ENCODE measurements around the gene TNS2. TPM values are rescaled to one million over a fixed set of nuclear protein-coding genes. Genes with fewer than 3 reads are reported as not detected.
A peak's percentile ranks its signal among the peaks of the same experiment; 100 is the strongest.

Gene TNS2
- total RNA-seq, 2 donors from 2014 or later, result 1.2 to 2.1 TPM

- peak overlapping the region; percentile 39 to 51 for H3K27ac Mint-ChIP-seq
- DNase-seq (ENCODE audit: low spot score in 2 of 2), result no peak
- H3K36me3 Mint-ChIP-seq, result peaks cover 0 to 8% of the 10 kb centered on the region in 2 donors
- ATAC-seq, result peak in 1 of 2 donors; percentile 7
- no peaks in the 10 kb centered on the region for H3K9me3 Mint-ChIP-seq
Measured at GRCh38 chr12:53070877-53071492, 21.1 kb downstream of the TNS2 start.

DNA sequence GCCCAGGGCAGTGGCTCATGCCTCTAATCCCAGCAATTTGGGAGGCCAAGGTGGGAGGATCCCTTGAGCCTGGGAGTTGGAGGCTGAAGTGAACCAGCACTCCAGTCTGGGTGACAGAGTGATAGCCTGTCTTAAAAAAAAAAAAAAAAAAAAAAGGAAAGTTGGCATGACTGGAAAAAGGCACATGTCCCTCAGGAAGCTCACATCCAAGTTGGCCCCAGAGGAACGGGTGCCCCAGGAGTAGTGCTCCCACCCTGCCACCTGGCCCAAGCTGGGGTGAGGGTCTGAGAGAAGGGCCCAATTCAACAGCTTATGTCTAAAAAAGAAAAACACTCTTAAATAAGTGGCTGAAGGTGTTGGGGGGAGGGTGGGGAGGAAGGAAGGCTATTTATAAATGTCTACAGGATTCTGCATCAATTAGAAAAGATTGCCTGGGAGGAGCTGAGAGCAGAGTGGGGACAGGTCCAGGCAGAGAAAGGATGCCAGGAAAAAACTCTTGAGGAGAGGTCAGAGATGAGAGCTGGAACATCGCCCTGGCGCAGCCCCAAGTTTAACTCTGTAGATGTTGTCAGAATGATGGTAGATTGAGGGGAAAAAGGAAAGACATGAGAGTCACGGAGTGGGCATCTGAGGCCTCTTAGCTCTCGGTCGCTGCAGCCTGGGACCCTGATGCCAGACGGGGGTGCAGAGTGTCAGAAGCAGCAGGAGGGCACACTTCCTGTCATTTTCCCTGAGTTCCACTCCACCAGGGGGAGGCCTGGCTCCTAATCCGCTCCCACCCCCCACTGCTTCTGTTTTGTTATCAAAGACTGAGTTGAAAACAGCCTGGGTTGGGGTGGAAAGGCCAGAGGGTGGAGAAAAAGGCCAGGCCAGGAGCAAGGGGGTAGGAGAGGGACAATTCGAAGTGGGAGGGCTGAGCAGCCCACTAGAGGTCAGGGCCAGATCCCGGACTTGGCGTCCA is 22.0 kb downstream of the TNS2 start:
- H3K9me3 Mint-ChIP-seq, result no peaks in the 10 kb centered on the region
- DNase-seq (ENCODE audit: low spot score in 2 of 2) (no peak), ATAC-seq (no peak)
- H3K36me3 Mint-ChIP-seq, result peaks cover 0 to 8% of the 10 kb centered on the region in 2 donors
- H3K27ac Mint-ChIP-seq, result peak overlapping the region; percentile 39 to 51

GRCh38 chr12:53073881-53074280 is 24.0 kb downstream of the TNS2 start:
- Mint-ChIP-seq H3K36me3 (peaks cover 0 to 8% of the 10 kb centered on the region in 2 donors), H3K9me3 (no peaks in the 10 kb centered on the region), H3K27ac (no peak overlapping the region)
- ATAC-seq (no peak), DNase-seq (ENCODE audit: low spot score in 2 of 2) (no peak)

- DNase-seq (ENCODE audit: low spot score in 2 of 2) (no peak), ATAC-seq (no peak)
- Mint-ChIP-seq H3K9me3 (no peaks in the 10 kb centered on the region), H3K27ac (peak overlapping the region; percentile 12 to 24), H3K36me3 (peaks cover 0 to 8% of the 10 kb centered on the region in 2 donors)
Measured at GRCh38 chr12:53074283-53074998, 24.6 kb downstream of the TNS2 start.

- Mint-ChIP-seq H3K36me3 (peaks cover 0 to 8% of the 10 kb centered on the region in 2 donors), H3K27ac (peak overlapping the region in 1 of 2 donors; percentile 12)
- ATAC-seq, result no peak
Measured at GRCh38 chr12:53074999-53075370, 25.1 kb downstream of the TNS2 start.

GRCh38 chr12:53076461-53076860 is 26.6 kb downstream of the TNS2 start:
- peak overlapping the region; percentile 29 to 82 for H3K27ac Mint-ChIP-seq
- DNase-seq (ENCODE audit: low spot score in 2 of 2) (no peak), ATAC-seq (no peak)
- peaks cover 0 to 8% of the 10 kb centered on the region in 2 donors for H3K36me3 Mint-ChIP-seq
- H3K9me3 Mint-ChIP-seq, result no peaks in the 10 kb centered on the region

More at GRCh38 chr12:53074999-53075370, 25.1 kb downstream of the TNS2 start:
- no peaks in the 10 kb centered on the region for H3K9me3 Mint-ChIP-seq
- DNase-seq (ENCODE audit: low spot score in 2 of 2), result no peak

DNA sequence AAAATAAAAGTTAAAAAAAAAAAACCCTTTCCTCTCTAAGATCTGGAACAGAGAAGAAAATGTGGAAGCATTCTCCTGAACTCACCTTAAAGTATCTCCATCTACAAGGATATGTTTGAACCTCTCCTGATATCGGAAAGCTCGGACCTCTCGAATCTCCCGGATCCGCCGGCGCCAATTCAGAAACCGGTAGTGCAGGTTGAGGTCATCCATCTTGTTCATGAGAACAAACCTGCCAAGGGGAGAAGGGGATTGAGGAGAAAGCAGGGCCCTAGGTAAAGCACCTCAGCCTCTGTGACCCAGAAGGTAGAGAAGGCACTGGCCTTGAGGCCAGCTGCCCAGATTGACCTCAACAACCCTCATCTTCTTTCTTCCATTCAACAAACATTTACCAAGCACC is 27.2 kb downstream of the TNS2 start:
- no peaks in the 10 kb centered on the region for H3K9me3 Mint-ChIP-seq
- ATAC-seq, result no peak
- no peak for DNase-seq (ENCODE audit: low spot score in 2 of 2)
- peak overlapping the region; percentile 2 to 72 for H3K27ac Mint-ChIP-seq
- peaks cover 0 to 8% of the 10 kb centered on the region in 2 donors for H3K36me3 Mint-ChIP-seq

DNA sequence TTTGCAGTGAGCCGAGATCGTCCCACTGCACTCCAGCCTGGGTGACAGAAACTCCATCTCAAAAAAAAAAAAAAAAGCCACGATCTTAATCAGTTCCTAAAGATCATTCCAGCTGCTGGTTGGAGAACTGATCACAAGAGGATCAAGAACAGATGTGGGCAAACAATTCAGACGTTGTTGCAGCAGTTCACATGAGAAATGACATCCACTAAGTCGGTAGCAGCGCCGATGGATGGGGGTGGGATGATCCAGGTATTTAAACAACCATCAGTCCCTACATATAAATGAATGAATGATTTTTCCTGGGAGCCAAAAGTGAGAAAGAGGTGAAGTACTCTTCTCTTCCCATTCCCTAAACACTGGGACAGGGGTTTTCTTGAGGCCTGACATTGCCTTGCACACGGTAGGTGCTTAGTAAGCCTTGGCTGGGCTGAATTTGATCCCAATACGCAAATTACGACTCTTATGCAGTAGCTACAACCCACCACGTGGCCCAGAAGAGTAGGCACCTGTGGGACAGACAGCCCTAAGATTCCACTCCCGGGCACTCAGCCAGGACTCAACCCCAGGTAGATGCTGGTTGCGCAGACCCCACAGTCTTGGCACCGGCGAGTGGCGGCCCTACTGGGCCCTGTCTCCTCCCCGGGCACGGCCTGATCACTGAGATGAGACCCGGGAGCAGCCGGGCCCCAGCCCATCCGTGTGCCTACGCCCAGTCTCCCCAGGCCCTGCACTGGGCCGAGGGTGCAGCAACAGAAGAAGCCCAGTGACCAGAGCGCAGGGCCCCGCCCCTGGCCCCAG is 28.8 kb downstream of the TNS2 start:
- ATAC-seq (peak; percentile 11 to 19), DNase-seq (ENCODE audit: low spot score in 2 of 2) (peak in 1 of 2 donors; percentile 55)
- Mint-ChIP-seq H3K9me3 (no peaks in the 10 kb centered on the region), H3K27ac (peak overlapping the region; percentile 91 to 95), H3K36me3 (peaks cover 0 to 8% of the 10 kb centered on the region in 2 donors)

DNA sequence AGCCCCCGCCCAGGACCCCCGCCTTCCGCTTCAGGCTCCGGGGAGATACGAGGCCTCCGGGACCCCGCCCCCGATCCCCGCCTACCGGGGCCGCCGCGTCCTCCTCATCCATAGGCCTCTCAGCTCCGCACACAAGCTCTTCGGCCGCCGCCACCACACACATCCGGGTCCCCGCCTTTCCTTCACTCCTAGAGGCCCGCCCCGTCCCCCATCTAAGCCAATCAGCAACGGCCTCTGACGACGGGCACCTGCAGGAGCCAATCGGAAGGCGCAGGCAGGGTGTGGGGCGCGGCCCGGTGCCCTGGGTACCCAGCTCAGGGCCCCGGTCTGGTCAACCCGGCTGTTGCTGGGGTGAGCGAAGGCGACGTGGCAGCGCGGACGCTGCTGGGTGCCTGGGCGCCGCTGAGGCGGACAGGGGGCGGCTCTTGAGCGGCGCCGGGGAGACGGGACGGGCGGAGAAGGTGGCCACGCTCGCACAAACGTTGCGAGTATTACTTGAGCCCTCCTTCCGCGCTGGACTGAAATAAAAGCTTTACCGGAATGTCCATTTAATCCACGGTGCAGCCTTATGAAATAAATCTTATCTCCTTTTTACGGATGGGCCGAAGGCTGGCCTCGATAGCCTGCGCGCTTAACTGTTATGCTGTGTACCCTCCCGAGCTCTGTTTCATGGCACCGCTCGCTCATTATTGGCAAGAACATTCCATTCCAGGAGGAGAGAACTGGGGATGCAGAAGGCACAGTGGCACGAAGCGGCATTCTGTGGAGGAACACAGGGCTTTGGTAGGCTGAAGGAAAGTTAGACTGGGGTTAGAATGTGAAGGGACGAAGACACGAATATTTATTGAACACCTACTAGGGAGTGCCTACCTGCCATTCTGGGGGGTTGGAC is 29.6 kb downstream of the TNS2 start, which contains the start of gene SPRYD3:
SPRYD3 (minus strand) TSS at position 165 of the 892 bp plus-strand sequence; CDS start at position 108, 57 bp downstream.
- DNase-seq (ENCODE audit: low spot score in 2 of 2), result peak; percentile 99
- Mint-ChIP-seq H3K36me3 (peaks cover 0 to 5% of the 10 kb centered on the region in 2 donors), H3K27ac (peak within 1 kb of the TSS; percentile 91 to 95), H3K9me3 (no peaks in the 10 kb centered on the region)
- peak; percentile 97 to 98 for ATAC-seq

GRCh38 chr12:53082637-53083175 is 32.8 kb downstream of the TNS2 start:
- no peak for DNase-seq (ENCODE audit: low spot score in 2 of 2)
- Mint-ChIP-seq H3K27ac (no peak overlapping the region), H3K36me3 (no peaks in the 10 kb centered on the region), H3K9me3 (no peaks in the 10 kb centered on the region)
- no peak for ATAC-seq

GRCh38 chr12:53086361-53086760 is 36.5 kb downstream of the TNS2 start:
- Mint-ChIP-seq H3K9me3 (no peaks in the 10 kb centered on the region), H3K36me3 (no peaks in the 10 kb centered on the region), H3K27ac (no peak overlapping the region)
- no peak for DNase-seq (ENCODE audit: low spot score in 2 of 2)
- ATAC-seq, result no peak

GRCh38 chr12:53090105-53090504 is 40.2 kb downstream of the TNS2 start:
- no peak for DNase-seq (ENCODE audit: low spot score in 2 of 2)
- no peak for ATAC-seq
- no peaks in the 10 kb centered on the region for H3K9me3 Mint-ChIP-seq
- H3K27ac Mint-ChIP-seq, result no peak overlapping the region
- no peaks in the 10 kb centered on the region for H3K36me3 Mint-ChIP-seq

- ATAC-seq (no peak), DNase-seq (ENCODE audit: low spot score in 2 of 2) (no peak)
- Mint-ChIP-seq H3K9me3 (no peaks in the 10 kb centered on the region), H3K36me3 (no peaks in the 10 kb centered on the region), H3K27ac (no peak overlapping the region)
Measured at GRCh38 chr12:53090554-53090953, 40.7 kb downstream of the TNS2 start.

DNA sequence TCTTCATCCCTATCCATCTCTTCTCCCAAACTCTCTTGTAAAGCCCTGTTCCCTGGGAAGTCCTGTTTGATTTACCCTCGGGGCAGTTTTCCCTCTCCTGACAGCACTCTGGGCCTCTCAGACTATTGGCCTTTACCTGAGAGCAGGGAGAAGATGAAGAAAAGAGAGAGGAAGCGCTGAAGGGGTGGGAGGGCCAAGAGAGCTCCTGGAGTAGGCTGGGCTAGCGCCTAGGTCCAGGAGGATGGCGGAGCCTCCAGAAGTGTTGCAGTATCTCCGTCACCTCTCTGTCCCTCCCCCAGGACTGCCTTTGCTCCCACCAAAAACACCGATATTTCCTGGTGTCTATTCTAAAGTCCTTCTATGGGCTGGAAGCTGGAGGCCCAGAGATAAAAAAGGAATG is 41.9 kb downstream of the TNS2 start:
- ATAC-seq (no peak), DNase-seq (ENCODE audit: low spot score in 2 of 2) (no peak)
- Mint-ChIP-seq H3K36me3 (no peaks in the 10 kb centered on the region), H3K27ac (no peak overlapping the region), H3K9me3 (no peaks in the 10 kb centered on the region)

DNA sequence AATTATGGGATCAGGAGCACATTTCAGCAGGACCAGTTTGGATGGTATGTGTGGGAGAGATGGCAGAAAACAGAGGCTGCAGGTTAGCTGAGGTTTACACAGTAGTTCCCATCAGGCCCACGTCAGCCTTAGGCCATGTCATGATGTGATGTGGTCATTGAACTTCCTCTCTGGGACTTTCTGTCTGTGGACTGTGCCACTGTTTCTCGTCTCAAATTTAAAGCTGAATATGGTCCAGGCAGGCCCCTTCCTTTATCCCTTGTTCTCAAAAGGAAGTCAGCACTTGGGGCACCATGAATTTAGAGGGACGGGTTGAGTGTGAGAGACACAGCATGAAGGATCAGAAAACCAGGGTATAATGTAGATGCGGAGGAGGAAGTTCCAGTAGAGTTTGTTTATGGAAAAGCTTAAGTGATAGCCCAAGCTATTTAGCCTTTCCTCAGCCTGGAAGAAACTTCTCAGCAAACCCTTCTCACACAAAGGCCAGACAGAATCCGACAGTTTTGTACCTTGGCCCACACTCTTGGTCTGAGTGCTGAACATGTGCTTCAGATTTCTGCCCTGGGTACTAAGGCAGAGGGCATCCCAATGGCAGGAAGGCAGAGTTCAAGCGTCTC is 44.0 kb downstream of the TNS2 start:
- DNase-seq (ENCODE audit: low spot score in 2 of 2) (no peak), ATAC-seq (no peak)
- Mint-ChIP-seq H3K9me3 (no peaks in the 10 kb centered on the region), H3K27ac (no peak overlapping the region), H3K36me3 (no peaks in the 10 kb centered on the region)

All from activated naive CD4-positive, alpha-beta T cell treated with anti-CD3 and anti-CD28 coated beads, Interleukin-2, amount 50 U/mL, for 72 hours (primary cell).